GM18508 (cell line): ENCODE data around the gene ANO1.

ENCODE experiments used
- ATAC-seq: cut with Tn5 transposase; IDR thresholded peaks from one replicate; pipeline ENCODE4 v1.9.1; 2021; ENCODE audit warnings: moderate number of reproducible peaks; ENCODE audit not compliant: insufficient read depth, unreplicated experiment

The ANO1 gene

GRCh38 chr11:70153133-70153727 lies 75.1 kb downstream of the ANO1 start:
- ATAC-seq, result no peak

- no peak for ATAC-seq
Measured at GRCh38 chr11:70155386-70155785, 77.3 kb downstream of the ANO1 start.

GRCh38 chr11:70156291-70157037 lies 78.3 kb downstream of the ANO1 start:
- ATAC-seq, result no peak

GRCh38 chr11:70158201-70158600 lies 80.1 kb downstream of the ANO1 start:
- ATAC-seq, result no peak

GRCh38 chr11:70158757-70159389 lies 80.8 kb downstream of the ANO1 start:
- no peak for ATAC-seq

GRCh38 chr11:70159627-70160570 lies 81.8 kb downstream of the ANO1 start:
- ATAC-seq, result no peak

- ATAC-seq, result no peak
Measured at GRCh38 chr11:70161043-70161625, 83.0 kb downstream of the ANO1 start.

GRCh38 chr11:70164705-70165104 lies 86.6 kb downstream of the ANO1 start:
- no peak for ATAC-seq

- ATAC-seq, result no peak
Measured at GRCh38 chr11:70167120-70167519, 89.0 kb downstream of the ANO1 start.

GRCh38 chr11:70167723-70168404 lies 89.7 kb downstream of the ANO1 start:
- ATAC-seq, result no peak

GRCh38 chr11:70168405-70168754 lies 90.3 kb downstream of the ANO1 start:
- ATAC-seq, result no peak

GRCh38 chr11:70169127-70169526 lies 91.0 kb downstream of the ANO1 start:
- no peak for ATAC-seq

GRCh38 chr11:70169632-70170031 lies 91.5 kb downstream of the ANO1 start:
- no peak for ATAC-seq

- ATAC-seq, result no peak
Measured at GRCh38 chr11:70170596-70171210, 92.6 kb downstream of the ANO1 start.

- no peak for ATAC-seq
Measured at GRCh38 chr11:70173018-70173417, 94.9 kb downstream of the ANO1 start.

- no peak for ATAC-seq
Measured at GRCh38 chr11:70174547-70175235, 96.6 kb downstream of the ANO1 start.

GRCh38 chr11:70175236-70175698 lies 97.2 kb downstream of the ANO1 start:
- ATAC-seq, result no peak

GRCh38 chr11:70176940-70177689 lies 99.0 kb downstream of the ANO1 start:
- no peak for ATAC-seq
